WTC11 (cell line): ENCODE measurements around the gene ESM1.
"Not testable (repeated sequence)": the region's sequence is repeated elsewhere in the genome, so short reads cannot be mapped to it uniquely, and the experiment has no call there.

Experiments used
- TF ChIP-seq, protein P1 (sequence below): fragments of 200-600 bp; IDR thresholded peaks from 2 replicates; pipeline ENCODE4 v1.8.0; 2022; ENCODE audit warnings: antibody characterized with exemption
- TF ChIP-seq, protein P2 (sequence below): sonication (generic); formaldehyde crosslinking; IDR thresholded peaks from 2 replicates; pipeline ENCODE4 v1.8.0; 2022; ENCODE audit warnings: mild to moderate bottlenecking, missing genetic modification reagents

DNA sequence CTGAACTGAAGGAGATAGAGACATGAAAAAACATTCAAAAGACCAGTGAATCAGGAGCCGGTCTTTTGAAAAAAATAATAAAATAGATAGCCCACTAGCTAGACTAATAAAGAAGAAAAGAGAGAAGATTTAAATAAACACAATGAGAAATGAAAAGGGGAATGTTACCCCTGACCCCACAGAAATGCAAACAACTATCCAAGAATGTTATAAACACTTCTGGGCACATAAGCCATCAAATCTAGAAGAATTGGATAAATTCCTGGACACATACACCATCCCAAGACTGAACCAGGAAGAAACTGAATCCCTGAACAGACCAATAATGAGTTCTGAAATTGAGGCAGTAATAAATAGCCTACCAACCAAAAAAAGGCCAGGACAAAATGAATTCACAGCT, 24.8 kb upstream of the ESM1 start:
- TF ChIP-seq, protein P1, sequence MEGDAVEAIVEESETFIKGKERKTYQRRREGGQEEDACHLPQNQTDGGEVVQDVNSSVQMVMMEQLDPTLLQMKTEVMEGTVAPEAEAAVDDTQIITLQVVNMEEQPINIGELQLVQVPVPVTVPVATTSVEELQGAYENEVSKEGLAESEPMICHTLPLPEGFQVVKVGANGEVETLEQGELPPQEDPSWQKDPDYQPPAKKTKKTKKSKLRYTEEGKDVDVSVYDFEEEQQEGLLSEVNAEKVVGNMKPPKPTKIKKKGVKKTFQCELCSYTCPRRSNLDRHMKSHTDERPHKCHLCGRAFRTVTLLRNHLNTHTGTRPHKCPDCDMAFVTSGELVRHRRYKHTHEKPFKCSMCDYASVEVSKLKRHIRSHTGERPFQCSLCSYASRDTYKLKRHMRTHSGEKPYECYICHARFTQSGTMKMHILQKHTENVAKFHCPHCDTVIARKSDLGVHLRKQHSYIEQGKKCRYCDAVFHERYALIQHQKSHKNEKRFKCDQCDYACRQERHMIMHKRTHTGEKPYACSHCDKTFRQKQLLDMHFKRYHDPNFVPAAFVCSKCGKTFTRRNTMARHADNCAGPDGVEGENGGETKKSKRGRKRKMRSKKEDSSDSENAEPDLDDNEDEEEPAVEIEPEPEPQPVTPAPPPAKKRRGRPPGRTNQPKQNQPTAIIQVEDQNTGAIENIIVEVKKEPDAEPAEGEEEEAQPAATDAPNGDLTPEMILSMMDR, result not testable (repeated sequence)
- TF ChIP-seq, protein P2, sequence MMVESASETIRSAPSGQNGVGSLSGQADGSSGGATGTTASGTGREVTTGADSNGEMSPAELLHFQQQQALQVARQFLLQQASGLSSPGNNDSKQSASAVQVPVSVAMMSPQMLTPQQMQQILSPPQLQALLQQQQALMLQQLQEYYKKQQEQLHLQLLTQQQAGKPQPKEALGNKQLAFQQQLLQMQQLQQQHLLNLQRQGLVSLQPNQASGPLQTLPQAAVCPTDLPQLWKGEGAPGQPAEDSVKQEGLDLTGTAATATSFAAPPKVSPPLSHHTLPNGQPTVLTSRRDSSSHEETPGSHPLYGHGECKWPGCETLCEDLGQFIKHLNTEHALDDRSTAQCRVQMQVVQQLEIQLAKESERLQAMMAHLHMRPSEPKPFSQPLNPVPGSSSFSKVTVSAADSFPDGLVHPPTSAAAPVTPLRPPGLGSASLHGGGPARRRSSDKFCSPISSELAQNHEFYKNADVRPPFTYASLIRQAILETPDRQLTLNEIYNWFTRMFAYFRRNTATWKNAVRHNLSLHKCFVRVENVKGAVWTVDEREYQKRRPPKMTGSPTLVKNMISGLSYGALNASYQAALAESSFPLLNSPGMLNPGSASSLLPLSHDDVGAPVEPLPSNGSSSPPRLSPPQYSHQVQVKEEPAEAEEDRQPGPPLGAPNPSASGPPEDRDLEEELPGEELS (CRISPR knock-in tag), result not testable (repeated sequence)
